SIG-M5 treated with dmso at 0.1 percent for 504 hours (cell line): Measurements from ENCODE around the gene YPEL3.

Experiments used
- DNase-seq: peaks from one replicate; lab custom pipeline; 2025; ENCODE audit not compliant: unreplicated experiment; lab: John Stamatoyannopoulos, UW

The YPEL3 gene

DNA sequence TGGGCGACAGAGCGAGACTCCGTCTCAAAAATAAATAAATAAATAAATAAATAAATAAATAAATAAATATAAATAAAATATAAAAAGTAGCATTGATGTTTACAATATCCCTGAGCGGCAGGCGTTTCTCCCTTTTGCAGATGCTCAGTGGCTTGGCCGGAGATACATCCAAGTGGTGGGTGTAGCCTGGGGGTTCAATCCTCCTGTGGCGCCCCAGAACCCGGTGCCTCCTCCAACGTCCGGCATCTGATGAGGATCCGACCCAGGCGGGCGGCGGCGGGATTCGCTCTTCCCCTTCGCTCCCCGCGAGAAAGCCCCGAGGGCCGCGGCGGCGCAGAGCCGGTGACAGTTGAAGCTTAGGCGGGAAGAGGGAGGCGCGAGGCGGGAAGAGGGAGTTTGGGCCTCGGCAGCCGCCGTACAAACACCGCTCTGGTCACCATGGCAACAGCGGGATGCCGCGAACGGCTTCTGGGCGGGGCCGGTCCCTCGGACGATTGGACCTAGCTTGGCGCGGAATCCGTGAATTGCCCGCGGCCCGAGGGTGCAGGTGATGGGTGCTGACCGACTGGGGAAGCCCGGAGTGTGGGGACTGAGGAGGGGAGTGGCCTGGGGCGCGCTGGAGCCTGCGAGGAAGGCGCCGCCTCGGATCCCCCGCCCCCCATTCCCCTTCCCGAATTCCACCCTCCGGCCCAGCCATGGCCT lies 43.2 kb downstream of the YPEL3 start:
- DNase-seq, result peak; percentile 91

GRCh38 chr16:30051518-30051917 lies 44.5 kb downstream of the YPEL3 start:
- DNase-seq, result no peak

GRCh38 chr16:30049871-30050270 lies 46.1 kb downstream of the YPEL3 start:
- no peak for DNase-seq

GRCh38 chr16:30046588-30046987 lies 49.4 kb downstream of the YPEL3 start:
- DNase-seq, result no peak

DNA sequence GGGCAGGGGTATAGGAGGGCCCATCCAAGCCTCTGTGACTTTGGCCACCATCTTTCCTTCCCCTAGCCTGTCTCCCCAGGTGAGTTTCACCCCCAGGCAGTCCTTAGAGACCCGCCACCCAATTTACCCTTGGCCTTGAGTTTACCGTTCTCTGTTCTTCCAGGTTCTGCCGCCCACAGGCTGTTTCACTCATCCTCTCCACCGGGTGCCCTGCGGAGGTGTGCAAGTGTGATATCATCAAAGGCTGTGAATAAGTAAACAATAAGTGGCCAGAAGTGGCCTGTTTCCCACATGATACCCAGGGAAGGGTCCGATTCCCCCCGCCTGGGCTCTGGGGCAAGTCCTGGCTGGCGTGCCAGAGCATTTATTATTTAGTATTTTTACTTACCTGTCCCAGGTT lies 49.8 kb downstream of the YPEL3 start:
- DNase-seq, result no peak
